ENCODE measurements around the gene AFF1.
"Not testable (repeated sequence)": the region's sequence is repeated elsewhere in the genome, so short reads cannot be mapped to it uniquely, and the experiment has no call there.

AFF1 gene

DNA sequence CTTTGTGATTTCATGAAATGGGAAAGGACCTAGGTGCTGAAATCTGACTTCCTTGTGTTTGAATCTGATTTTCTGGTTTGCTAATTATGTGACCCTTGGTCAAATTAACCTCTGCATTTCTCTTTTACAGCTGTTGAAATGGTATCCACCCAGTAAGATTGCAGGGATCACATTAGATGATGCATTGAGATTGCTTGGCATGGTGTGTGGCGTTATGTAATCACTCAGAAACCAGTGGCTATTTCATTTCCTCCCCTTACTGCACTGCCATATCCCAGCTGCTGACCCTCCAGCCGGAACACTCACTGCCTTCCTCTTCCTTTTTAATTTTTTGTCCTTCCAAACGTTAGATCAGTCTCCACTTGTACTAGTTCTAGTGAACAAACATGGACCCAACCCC lies 206.6 kb downstream of the AFF1 start:
- H3K9me3 ChIP-seq (ENCODE audit: control insufficient read depth, low read depth, low read length): no peaks in the 10 kb centered on the region
- no peaks in the 10 kb centered on the region for H3K27me3 ChIP-seq (ENCODE audit: control insufficient read depth, insufficient read depth, low read length)
- H3K4me1 ChIP-seq (ENCODE audit: control insufficient read depth, low read depth, low read length): no peaks in the 10 kb centered on the region
- H3K36me3 ChIP-seq (ENCODE audit: control insufficient read depth, low read depth, low read length): peaks cover 27% of the 10 kb centered on the region
- H3K27ac ChIP-seq (ENCODE audit: low read length): no peak overlapping the region
- H3K9ac ChIP-seq (ENCODE audit: low read length): no peak overlapping the region
- H3K4me3 ChIP-seq (ENCODE audit: low read length): no peak overlapping the region

DNA sequence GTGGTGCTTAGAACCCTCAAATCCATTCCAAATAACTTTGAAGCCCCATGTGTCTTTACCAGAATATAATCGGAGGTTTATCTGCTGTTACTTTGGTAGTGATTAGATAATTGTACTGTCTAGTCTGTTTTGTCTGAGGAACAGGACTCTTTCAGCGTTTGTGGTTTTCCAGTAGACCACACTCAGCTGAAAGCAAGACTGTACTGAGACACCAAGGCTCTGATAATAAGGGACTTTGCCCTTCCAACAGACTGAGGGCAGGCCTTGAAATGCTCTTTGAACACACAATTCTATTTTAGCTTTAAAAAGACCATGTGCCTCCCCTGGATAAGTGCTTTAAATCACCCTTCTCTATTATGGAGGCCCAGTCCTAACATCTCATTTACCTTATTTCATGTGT lies 209.5 kb downstream of the AFF1 start:
- Histone ChIP-seq H3K36me3 (ENCODE audit: control insufficient read depth, low read depth, low read length) (peaks cover 15% of the 10 kb centered on the region), H3K9me3 (ENCODE audit: control insufficient read depth, low read depth, low read length) (no peaks in the 10 kb centered on the region), H3K27ac (ENCODE audit: low read length) (no peak overlapping the region), H3K4me3 (ENCODE audit: low read length) (no peak overlapping the region), H3K4me1 (ENCODE audit: control insufficient read depth, low read depth, low read length) (no peaks in the 10 kb centered on the region), H3K27me3 (ENCODE audit: control insufficient read depth, insufficient read depth, low read length) (no peaks in the 10 kb centered on the region), H3K9ac (ENCODE audit: low read length) (no peak overlapping the region)

DNA sequence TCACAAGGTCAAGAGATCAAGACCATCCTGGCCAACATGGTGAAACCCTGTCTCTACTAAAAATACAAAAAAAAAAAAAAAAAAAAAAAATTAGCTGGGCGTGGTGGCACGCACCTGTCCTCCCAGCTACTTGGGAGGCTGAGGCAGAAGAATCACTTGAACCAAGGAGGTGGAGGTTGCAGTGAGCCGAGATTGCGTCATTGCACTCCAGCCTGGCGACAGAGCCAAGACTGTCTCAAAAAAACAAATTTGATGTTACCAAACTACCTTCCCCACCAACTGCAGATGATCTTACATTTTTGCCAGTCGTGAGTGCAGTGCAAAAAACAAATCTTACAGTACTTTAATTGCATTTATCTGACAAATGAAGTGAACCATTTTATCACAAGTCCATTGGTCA lies 211.1 kb downstream of the AFF1 start:
- not testable (repeated sequence) for H3K4me3 ChIP-seq (ENCODE audit: low read length); H3K4me1 ChIP-seq (ENCODE audit: control insufficient read depth, low read depth, low read length); H3K27me3 ChIP-seq (ENCODE audit: control insufficient read depth, insufficient read depth, low read length); H3K9ac ChIP-seq (ENCODE audit: low read length); H3K27ac ChIP-seq (ENCODE audit: low read length); H3K9me3 ChIP-seq (ENCODE audit: control insufficient read depth, low read depth, low read length)
- H3K36me3 ChIP-seq (ENCODE audit: control insufficient read depth, low read depth, low read length): peaks cover 12% of the 10 kb centered on the region

DNA sequence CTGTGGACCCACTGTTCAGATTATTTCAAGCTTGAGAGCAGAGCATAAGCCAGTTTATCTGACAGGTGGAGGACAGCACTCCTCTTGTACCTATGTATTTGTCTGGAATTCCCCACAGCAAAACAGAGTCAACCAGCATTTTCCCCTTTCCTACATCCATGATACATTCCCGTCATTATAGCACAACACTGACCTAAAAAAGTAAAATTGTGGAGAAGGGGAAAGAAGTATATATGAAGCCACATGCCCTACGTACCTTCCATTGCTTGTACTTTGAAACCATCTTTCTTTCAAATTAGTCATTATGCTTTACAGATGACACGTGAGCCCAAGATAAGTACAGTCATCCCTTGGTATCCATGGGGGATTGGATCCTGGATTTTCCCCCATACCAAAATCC lies 212.3 kb downstream of the AFF1 start:
- H3K27me3 ChIP-seq (ENCODE audit: control insufficient read depth, insufficient read depth, low read length): no peaks in the 10 kb centered on the region
- no peak overlapping the region for H3K4me3 ChIP-seq (ENCODE audit: low read length)
- peaks cover 2% of the 10 kb centered on the region for H3K36me3 ChIP-seq (ENCODE audit: control insufficient read depth, low read depth, low read length)
- no peak overlapping the region for H3K9ac ChIP-seq (ENCODE audit: low read length)
- H3K9me3 ChIP-seq (ENCODE audit: control insufficient read depth, low read depth, low read length): no peaks in the 10 kb centered on the region
- H3K27ac ChIP-seq (ENCODE audit: low read length): no peak overlapping the region
- no peaks in the 10 kb centered on the region for H3K4me1 ChIP-seq (ENCODE audit: control insufficient read depth, low read depth, low read length)

DNA sequence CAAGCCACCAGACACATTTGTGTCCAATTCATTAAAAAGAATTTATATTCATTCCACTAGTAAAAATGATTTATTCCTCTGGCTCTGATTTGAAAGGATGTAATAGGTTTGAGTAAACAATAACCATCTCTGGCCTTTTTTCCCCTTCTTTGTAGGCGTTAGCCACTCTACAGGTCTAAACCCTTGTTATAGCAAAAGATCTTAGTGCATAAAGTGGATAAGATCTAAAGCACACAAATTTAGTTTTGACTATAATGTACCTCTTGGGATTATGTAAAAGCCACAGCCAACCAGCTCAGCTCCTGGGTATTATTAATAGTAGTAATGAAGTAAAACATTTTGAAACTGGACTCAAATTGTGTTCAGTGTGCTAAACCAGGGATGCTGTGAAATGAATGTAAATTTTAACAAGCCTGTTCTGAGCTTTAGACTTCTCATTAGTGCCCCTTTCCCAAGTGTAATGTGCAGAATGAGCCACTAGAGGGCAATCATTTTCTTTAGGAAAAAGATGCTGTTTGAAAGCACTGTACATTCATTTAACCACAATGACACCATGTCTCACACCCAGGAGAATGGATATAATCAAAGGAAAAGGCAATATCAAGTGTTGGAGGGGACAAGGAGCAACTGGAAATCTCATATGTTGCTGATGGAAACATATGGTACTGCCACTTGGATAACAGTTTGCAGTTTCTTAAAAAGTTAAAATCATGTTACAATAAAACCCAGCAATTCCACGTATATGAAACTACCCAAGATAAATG lies 215.9 kb downstream of the AFF1 start:
- Histone ChIP-seq H3K9ac (ENCODE audit: low read length) (no peak overlapping the region), H3K27me3 (ENCODE audit: control insufficient read depth, insufficient read depth, low read length) (no peaks in the 10 kb centered on the region), H3K4me1 (ENCODE audit: control insufficient read depth, low read depth, low read length) (no peaks in the 10 kb centered on the region), H3K9me3 (ENCODE audit: control insufficient read depth, low read depth, low read length) (no peaks in the 10 kb centered on the region), H3K27ac (ENCODE audit: low read length) (no peak overlapping the region), H3K4me3 (ENCODE audit: low read length) (no peak overlapping the region), H3K36me3 (ENCODE audit: control insufficient read depth, low read depth, low read length) (no peaks in the 10 kb centered on the region)

DNA sequence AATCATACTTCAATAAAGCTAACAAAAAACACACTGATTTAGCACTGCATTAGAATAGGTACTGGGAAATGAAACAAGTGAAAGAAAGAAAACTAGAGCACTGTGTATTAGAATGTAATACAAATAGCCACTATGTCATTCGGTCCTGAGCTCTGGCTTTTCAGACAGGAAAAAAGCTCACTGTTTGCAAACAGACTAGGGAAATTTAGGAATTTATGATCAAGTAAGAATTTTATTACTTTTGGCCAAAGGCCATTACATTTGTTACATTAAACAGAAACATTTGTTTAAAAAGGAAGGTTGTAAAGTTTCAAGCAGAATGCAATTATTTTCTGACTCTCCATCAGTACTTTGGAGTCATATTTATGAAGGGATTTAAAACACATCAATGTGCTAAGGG lies 216.9 kb downstream of the AFF1 start:
- H3K27me3 ChIP-seq (ENCODE audit: control insufficient read depth, insufficient read depth, low read length): no peaks in the 10 kb centered on the region
- H3K36me3 ChIP-seq (ENCODE audit: control insufficient read depth, low read depth, low read length): no peaks in the 10 kb centered on the region
- no peaks in the 10 kb centered on the region for H3K9me3 ChIP-seq (ENCODE audit: control insufficient read depth, low read depth, low read length)
- no peak overlapping the region for H3K9ac ChIP-seq (ENCODE audit: low read length)
- H3K4me1 ChIP-seq (ENCODE audit: control insufficient read depth, low read depth, low read length): no peaks in the 10 kb centered on the region
- H3K4me3 ChIP-seq (ENCODE audit: low read length): no peak overlapping the region
- H3K27ac ChIP-seq (ENCODE audit: low read length): no peak overlapping the region

DNA sequence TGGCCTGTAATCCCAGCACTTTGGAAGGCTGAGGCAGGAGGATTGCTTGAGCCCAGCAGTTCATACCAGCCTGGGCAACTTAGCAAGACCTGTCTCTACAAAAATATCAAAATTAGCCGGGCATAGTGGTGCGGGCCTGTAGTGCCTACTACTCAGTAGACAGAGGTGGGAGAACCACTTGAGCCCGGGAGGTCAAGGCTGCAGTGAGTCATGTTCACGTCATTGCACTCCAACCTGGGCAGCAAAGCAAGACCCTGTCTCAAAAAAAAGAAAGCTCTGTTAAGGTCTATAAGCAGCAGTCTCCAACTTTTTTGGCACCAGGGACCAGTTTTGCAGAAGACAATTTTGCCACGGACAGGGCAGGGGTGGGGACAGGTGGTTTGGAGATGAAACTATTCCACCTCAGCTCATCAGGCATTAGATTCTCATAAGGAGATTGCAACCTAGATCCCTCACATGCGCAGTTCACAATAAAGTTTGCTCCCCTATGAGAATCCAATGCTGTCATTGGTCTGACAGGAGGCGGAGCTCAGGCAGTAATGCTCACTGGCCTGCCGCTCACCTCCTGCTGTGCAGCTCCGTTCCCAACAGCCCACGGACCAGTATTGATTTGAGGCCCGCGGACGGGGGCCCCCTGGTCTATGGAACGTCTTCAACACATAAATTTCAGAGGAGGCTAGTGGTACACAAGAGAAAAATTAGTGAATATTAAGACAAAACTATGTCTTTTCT lies 217.7 kb downstream of the AFF1 start:
- no peaks in the 10 kb centered on the region for H3K9me3 ChIP-seq (ENCODE audit: control insufficient read depth, low read depth, low read length)
- no peaks in the 10 kb centered on the region for H3K36me3 ChIP-seq (ENCODE audit: control insufficient read depth, low read depth, low read length)
- no peaks in the 10 kb centered on the region for H3K27me3 ChIP-seq (ENCODE audit: control insufficient read depth, insufficient read depth, low read length)
- H3K9ac ChIP-seq (ENCODE audit: low read length): no peak overlapping the region
- no peak overlapping the region for H3K4me3 ChIP-seq (ENCODE audit: low read length)
- H3K4me1 ChIP-seq (ENCODE audit: control insufficient read depth, low read depth, low read length): no peaks in the 10 kb centered on the region
- H3K27ac ChIP-seq (ENCODE audit: low read length): no peak overlapping the region

DNA sequence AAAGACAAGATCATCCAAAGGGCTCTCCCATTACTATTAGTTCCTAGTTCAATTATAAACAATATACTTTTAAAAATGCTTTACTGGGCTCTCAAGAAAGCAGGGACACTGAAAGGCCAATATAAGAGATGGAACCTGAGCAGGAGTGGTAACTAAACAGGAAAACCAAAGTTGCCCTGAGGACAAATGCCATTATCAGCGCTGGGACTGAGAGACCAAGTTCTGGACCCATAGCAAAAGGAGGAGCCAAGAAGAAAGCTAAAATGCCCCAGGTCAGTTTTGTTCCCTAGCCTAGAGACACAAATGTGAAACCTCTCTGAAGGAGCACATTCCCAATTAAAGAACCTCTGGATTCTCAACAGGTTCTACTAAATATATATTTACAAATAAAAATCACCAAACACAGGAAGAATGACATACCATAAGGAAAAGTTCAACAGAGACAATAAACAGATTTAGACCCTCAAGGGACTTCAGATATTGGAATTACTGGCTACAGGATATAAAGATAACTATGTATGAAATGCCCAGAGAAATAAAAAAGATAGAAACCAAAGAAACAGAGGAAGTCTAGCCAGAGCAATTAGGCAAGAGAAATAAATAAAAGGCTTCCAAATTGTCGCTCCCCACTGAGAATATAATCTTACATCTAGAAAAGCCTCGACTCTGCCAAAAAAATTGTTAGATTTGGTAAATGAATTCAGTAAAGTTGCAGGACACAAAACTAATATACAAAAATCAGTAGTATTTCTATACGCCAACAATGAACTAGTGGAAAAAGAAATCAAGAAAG lies 218.5 kb downstream of the AFF1 start:
- Histone ChIP-seq H3K9ac (ENCODE audit: low read length) (no peak overlapping the region), H3K27me3 (ENCODE audit: control insufficient read depth, insufficient read depth, low read length) (no peaks in the 10 kb centered on the region), H3K27ac (ENCODE audit: low read length) (no peak overlapping the region), H3K4me1 (ENCODE audit: control insufficient read depth, low read depth, low read length) (no peaks in the 10 kb centered on the region), H3K36me3 (ENCODE audit: control insufficient read depth, low read depth, low read length) (no peaks in the 10 kb centered on the region), H3K9me3 (ENCODE audit: control insufficient read depth, low read depth, low read length) (no peaks in the 10 kb centered on the region), H3K4me3 (ENCODE audit: low read length) (no peak overlapping the region)

DNA sequence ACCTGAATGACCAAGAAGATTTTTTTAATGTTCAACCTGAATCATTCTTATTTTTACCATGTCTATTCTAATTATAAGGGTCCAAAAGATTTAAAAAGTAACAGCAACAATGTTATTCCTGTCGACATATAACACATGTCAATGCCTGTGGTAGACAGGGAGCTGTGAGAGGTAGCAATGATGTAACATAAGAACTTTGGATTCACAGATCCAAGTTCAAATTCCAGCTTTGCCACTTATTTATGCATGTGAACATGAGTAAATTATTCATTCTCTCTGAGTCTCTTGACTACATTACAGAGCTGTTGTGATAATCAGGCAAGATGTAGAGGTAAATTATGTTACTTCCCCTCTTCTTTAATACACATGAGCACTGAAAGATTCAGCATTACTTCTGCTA lies 231.1 kb downstream of the AFF1 start:
- H3K36me3 ChIP-seq (ENCODE audit: control insufficient read depth, low read depth, low read length): no peaks in the 10 kb centered on the region
- H3K4me3 ChIP-seq (ENCODE audit: low read length): no peak overlapping the region
- H3K4me1 ChIP-seq (ENCODE audit: control insufficient read depth, low read depth, low read length): no peaks in the 10 kb centered on the region
- no peaks in the 10 kb centered on the region for H3K9me3 ChIP-seq (ENCODE audit: control insufficient read depth, low read depth, low read length)
- H3K9ac ChIP-seq (ENCODE audit: low read length): no peak overlapping the region
- no peak overlapping the region for H3K27ac ChIP-seq (ENCODE audit: low read length)
- no peaks in the 10 kb centered on the region for H3K27me3 ChIP-seq (ENCODE audit: control insufficient read depth, insufficient read depth, low read length)

DNA sequence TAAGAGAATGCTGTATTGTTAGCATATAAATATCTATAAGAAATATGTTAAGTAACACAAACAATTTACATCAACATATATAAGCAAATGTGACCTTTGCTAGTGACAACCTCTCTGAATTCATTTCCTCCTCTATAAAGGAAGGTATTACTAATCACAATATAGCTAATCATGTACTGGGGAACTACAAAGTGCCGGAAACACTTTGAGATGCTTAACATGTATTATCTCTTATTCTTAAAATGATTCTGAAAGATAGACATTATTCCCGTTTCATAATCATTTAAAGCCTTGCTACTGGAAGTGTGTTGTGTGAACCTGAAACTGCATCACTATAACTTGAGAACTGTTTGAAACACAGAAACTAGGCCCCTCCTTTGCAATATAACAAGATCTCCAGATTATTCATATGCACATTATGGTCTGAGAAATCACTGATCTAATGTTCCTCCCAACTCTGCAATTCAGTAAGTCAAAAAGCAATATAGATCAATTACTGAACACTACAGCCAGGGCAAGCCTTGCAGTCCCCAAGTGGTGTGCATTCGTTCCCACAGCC lies 231.6 kb downstream of the AFF1 start:
- Histone ChIP-seq H3K27ac (ENCODE audit: low read length) (no peak overlapping the region), H3K4me3 (ENCODE audit: low read length) (no peak overlapping the region), H3K9ac (ENCODE audit: low read length) (no peak overlapping the region), H3K36me3 (ENCODE audit: control insufficient read depth, low read depth, low read length) (no peaks in the 10 kb centered on the region), H3K9me3 (ENCODE audit: control insufficient read depth, low read depth, low read length) (no peaks in the 10 kb centered on the region), H3K27me3 (ENCODE audit: control insufficient read depth, insufficient read depth, low read length) (no peaks in the 10 kb centered on the region), H3K4me1 (ENCODE audit: control insufficient read depth, low read depth, low read length) (no peaks in the 10 kb centered on the region)

DNA sequence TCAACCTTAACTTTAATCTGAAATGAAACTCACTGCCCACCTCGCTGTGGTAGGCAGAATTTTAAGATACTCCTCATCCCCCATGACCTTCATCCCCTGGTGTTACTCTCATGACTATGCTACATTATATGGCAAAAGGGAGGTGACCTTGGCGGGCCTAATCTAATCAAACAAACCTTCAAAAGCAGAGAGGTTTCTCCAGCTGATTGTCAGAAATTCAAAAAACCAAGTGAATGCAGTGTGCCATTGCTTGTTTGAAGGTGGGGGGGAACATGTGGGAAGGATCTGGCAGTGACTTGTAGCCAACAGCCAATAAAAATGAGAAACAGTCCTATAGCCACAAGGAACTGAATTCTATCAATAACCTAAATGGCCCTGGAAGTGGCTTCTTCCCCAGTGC lies 237.1 kb downstream of the AFF1 start:
- Histone ChIP-seq H3K36me3 (ENCODE audit: control insufficient read depth, low read depth, low read length) (no peaks in the 10 kb centered on the region), H3K27me3 (ENCODE audit: control insufficient read depth, insufficient read depth, low read length) (no peaks in the 10 kb centered on the region), H3K9ac (ENCODE audit: low read length) (no peak overlapping the region), H3K4me3 (ENCODE audit: low read length) (no peak overlapping the region), H3K9me3 (ENCODE audit: control insufficient read depth, low read depth, low read length) (no peaks in the 10 kb centered on the region), H3K4me1 (ENCODE audit: control insufficient read depth, low read depth, low read length) (no peaks in the 10 kb centered on the region), H3K27ac (ENCODE audit: low read length) (no peak overlapping the region)

Data from iPS-18a (cell line).